HUES48 (cell line): ENCODE measurements around the gene SPRR2A.

ENCODE experiments used
- H3K27ac ChIP-seq: one replicate; pipeline ENCODE4 v1.7.0; 2013; ENCODE audit warnings: low read depth, low read length, inconsistent platforms
- H3K27me3 ChIP-seq: 2 replicates; pipeline ENCODE4 v1.6.1; 2013; ENCODE audit warnings: mild to moderate bottlenecking, low read length; ENCODE audit not compliant: control insufficient read depth, insufficient read depth
- H3K36me3 ChIP-seq: 2 replicates; pipeline ENCODE4 v1.6.1; 2013; ENCODE audit warnings: low read length; ENCODE audit not compliant: control insufficient read depth, insufficient read depth
- H3K4me1 ChIP-seq: 2 replicates; pipeline ENCODE4 v1.6.1; 2013; ENCODE audit warnings: mild to moderate bottlenecking, low read length; ENCODE audit not compliant: control insufficient read depth, insufficient read depth
- H3K4me3 ChIP-seq: 2 replicates; pipeline ENCODE4 v1.5.1; 2013; ENCODE audit warnings: mild to moderate bottlenecking, low read depth, low read length
- H3K9ac ChIP-seq: 2 replicates; pipeline ENCODE4 v1.6.1; 2013; ENCODE audit warnings: mild to moderate bottlenecking, low read depth, low read length, moderate library complexity
- H3K9me3 ChIP-seq: 2 replicates; pipeline ENCODE4 v1.6.1; 2013; ENCODE audit warnings: low read length; ENCODE audit not compliant: control insufficient read depth, insufficient read depth

The SPRR2A gene

GRCh38 chr1:153057375-153057774 is at the start of gene SPRR2A:
Gene SPRR2A, minus strand, starts transcription at chr1:153057512. Its CDS starts 777 bp downstream, at chr1:153056735.
- no peak within 1 kb of the TSS for H3K27ac ChIP-seq
- no peaks in the 10 kb centered on the region for H3K36me3 ChIP-seq
- no peaks in the 10 kb centered on the region for H3K9me3 ChIP-seq
- H3K27me3 ChIP-seq: no peaks in the 10 kb centered on the region
- H3K4me3 ChIP-seq: no peak within 1 kb of the TSS
- no peaks in the 10 kb centered on the region for H3K4me1 ChIP-seq
- H3K9ac ChIP-seq: no peak within 1 kb of the TSS

GRCh38 chr1:153100245-153100644 is 42.9 kb upstream of the SPRR2A start:
- no peaks in the 10 kb centered on the region for H3K4me1 ChIP-seq
- H3K9me3 ChIP-seq: no peaks in the 10 kb centered on the region
- no peak overlapping the region for H3K4me3 ChIP-seq
- H3K36me3 ChIP-seq: no peaks in the 10 kb centered on the region
- no peak overlapping the region for H3K9ac ChIP-seq
- H3K27me3 ChIP-seq: no peaks in the 10 kb centered on the region
- no peak overlapping the region for H3K27ac ChIP-seq

GRCh38 chr1:153099461-153100045 is 42.2 kb upstream of the SPRR2A start:
- Histone ChIP-seq H3K27ac (no peak overlapping the region), H3K9ac (no peak overlapping the region), H3K27me3 (no peaks in the 10 kb centered on the region), H3K9me3 (no peaks in the 10 kb centered on the region), H3K4me3 (no peak overlapping the region), H3K36me3 (no peaks in the 10 kb centered on the region), H3K4me1 (no peaks in the 10 kb centered on the region)

GRCh38 chr1:153095764-153096163 is 38.5 kb upstream of the SPRR2A start:
- Histone ChIP-seq H3K9ac (no peak overlapping the region), H3K4me3 (no peak overlapping the region), H3K4me1 (no peaks in the 10 kb centered on the region)

GRCh38 chr1:153094426-153094825 is 37.1 kb upstream of the SPRR2A start, which contains the start of gene SPRR2E:
Gene SPRR2E, minus strand, starts transcription at chr1:153094526. Its CDS starts 775 bp downstream, at chr1:153093751.
- Histone ChIP-seq H3K4me1 (no peaks in the 10 kb centered on the region), H3K27ac (no peak within 1 kb of the TSS)

More at GRCh38 chr1:153095764-153096163, 38.5 kb upstream of the SPRR2A start:
- Histone ChIP-seq H3K27me3 (no peaks in the 10 kb centered on the region), H3K27ac (no peak overlapping the region), H3K36me3 (no peaks in the 10 kb centered on the region), H3K9me3 (no peaks in the 10 kb centered on the region)

GRCh38 chr1:153087652-153088051 is 30.3 kb upstream of the SPRR2A start:
- no peaks in the 10 kb centered on the region for H3K9me3 ChIP-seq
- H3K4me3 ChIP-seq: no peak overlapping the region
- no peaks in the 10 kb centered on the region for H3K36me3 ChIP-seq
- no peak overlapping the region for H3K9ac ChIP-seq
- H3K4me1 ChIP-seq: 0 out of 2 replicates have a peak, but pooled peaks cover 2% of the 10 kb centered on the region
- H3K27me3 ChIP-seq: no peaks in the 10 kb centered on the region
- H3K27ac ChIP-seq: no peak overlapping the region

More at GRCh38 chr1:153094426-153094825, 37.1 kb upstream of the SPRR2A start, which contains the start of gene SPRR2E:
- Histone ChIP-seq H3K9ac (no peak within 1 kb of the TSS), H3K4me3 (no peak within 1 kb of the TSS), H3K36me3 (no peaks in the 10 kb centered on the region), H3K27me3 (no peaks in the 10 kb centered on the region), H3K9me3 (no peaks in the 10 kb centered on the region)

- H3K4me1 ChIP-seq: 0 out of 2 replicates have a peak, but pooled peaks cover 2% of the 10 kb centered on the region
- no peak overlapping the region for H3K27ac ChIP-seq
- no peak overlapping the region for H3K9ac ChIP-seq
- no peaks in the 10 kb centered on the region; the same call in 1 of the 2 replicates for H3K9me3 ChIP-seq
- no peaks in the 10 kb centered on the region for H3K27me3 ChIP-seq
- no peak overlapping the region for H3K4me3 ChIP-seq
- no peaks in the 10 kb centered on the region for H3K36me3 ChIP-seq
Observed at GRCh38 chr1:153081736-153082135, 24.4 kb upstream of the SPRR2A start.

GRCh38 chr1:153072806-153073726 is 15.8 kb upstream of the SPRR2A start:
- Histone ChIP-seq H3K36me3 (no peaks in the 10 kb centered on the region), H3K27ac (no peak overlapping the region), H3K4me3 (no peak overlapping the region), H3K27me3 (no peaks in the 10 kb centered on the region), H3K9ac (no peak overlapping the region), H3K9me3 (no peaks in the 10 kb centered on the region), H3K4me1 (no peaks in the 10 kb centered on the region)

- H3K4me1 ChIP-seq: no peaks in the 10 kb centered on the region
- no peak within 1 kb of the TSS for H3K27ac ChIP-seq
- H3K27me3 ChIP-seq: no peaks in the 10 kb centered on the region
- H3K9ac ChIP-seq: no peak within 1 kb of the TSS
- no peaks in the 10 kb centered on the region for H3K9me3 ChIP-seq
- H3K4me3 ChIP-seq: no peak within 1 kb of the TSS
- H3K36me3 ChIP-seq: no peaks in the 10 kb centered on the region
Observed at GRCh38 chr1:153071511-153071910, 14.2 kb upstream of the SPRR2A start, which contains the start of gene SPRR2B. Gene SPRR2B, minus strand, starts transcription at chr1:153071611. Its CDS starts 772 bp downstream, at chr1:153070839.

GRCh38 chr1:153070243-153070642 is 12.9 kb upstream of the SPRR2A start:
- Histone ChIP-seq H3K27me3 (no peaks in the 10 kb centered on the region), H3K27ac (no peak overlapping the region), H3K36me3 (no peaks in the 10 kb centered on the region), H3K9me3 (no peaks in the 10 kb centered on the region), H3K4me1 (no peaks in the 10 kb centered on the region), H3K9ac (no peak overlapping the region), H3K4me3 (no peak overlapping the region)
